SIG-M5 treated with dmso at 0.1 percent for 504 hours (cell line): ENCODE data around the gene DTX1.

Source experiments
- DNase-seq: peaks from one replicate; lab custom pipeline; 2025; ENCODE audit not compliant: unreplicated experiment; lab: John Stamatoyannopoulos, UW

The DTX1 gene

GRCh38 chr12:113054948-113055486 lies 1.5 kb upstream of the DTX1 start:
- DNase-seq, result no peak

GRCh38 chr12:113055594-113056380 lies 743 bp upstream of the DTX1 start:
- DNase-seq, result no peak

DNA sequence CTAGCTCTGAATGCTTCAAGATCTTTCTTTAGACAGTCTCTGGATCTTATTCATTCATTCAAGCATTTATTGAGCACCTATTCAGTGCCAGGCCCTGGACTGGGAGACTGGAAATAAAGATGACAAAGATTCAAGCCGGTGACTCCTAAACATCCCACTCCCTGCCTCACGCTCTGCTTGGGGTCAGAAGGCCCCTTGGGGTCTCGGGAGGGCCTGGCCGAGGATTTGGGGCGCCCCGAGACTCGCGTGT lies 224 bp upstream of the DTX1 start:
- DNase-seq, result no peak

- no peak for DNase-seq
Measured at GRCh38 chr12:113057565-113058485, 1.3 kb downstream of the DTX1 start.

DNA sequence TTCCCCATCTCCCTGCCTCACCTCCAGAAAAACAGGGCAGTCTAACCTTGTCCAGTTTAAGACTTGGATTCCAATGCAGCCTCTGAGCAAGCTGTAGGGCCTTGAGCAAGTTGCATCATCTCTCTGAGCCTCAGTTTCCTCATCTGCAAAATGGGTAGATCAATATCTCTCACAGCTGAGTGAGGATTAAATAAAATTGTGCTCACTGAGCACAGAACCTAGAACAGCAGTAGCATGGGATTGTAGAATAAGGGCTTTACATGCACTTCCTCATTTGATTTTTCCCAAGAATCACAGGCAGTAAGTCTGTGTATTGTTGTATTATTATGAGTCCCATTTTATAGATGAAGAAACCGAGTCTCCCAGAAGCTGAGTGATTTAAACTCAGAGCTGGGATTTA lies 2.0 kb downstream of the DTX1 start:
- no peak for DNase-seq

GRCh38 chr12:113059071-113059595 lies 2.6 kb downstream of the DTX1 start:
- no peak for DNase-seq

GRCh38 chr12:113060336-113060960 lies 3.9 kb downstream of the DTX1 start:
- DNase-seq, result no peak

DNA sequence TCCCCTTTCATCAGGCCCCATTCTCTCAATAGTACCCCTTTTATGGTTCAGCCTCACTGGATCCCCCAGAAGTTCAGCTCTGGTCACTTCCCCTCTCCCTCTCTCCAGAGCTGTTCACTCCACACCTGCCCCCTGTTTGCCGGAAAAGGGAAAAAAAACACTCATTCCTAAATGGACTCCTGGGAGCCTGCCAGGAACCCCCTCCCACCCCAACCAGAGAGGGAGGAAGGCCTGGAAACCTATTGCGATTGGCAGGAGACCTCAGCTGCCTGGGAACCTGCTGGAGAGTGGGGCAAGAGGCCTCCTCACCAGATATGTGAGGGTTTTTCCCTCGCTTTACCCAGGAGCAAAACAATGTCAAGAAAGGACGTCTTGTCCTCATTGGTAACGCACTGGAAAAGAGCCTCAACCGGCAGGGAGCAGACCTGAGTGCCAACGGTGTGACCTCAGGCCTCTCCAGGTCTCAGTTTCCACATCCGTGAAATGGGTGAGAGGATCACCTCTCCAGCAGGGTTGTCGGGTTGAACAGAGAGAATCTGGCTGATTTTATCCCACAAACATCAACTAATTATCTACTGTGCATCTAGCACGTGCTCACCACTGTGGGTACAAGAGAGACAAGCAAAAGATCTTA lies 4.6 kb downstream of the DTX1 start:
- DNase-seq, result no peak

DNA sequence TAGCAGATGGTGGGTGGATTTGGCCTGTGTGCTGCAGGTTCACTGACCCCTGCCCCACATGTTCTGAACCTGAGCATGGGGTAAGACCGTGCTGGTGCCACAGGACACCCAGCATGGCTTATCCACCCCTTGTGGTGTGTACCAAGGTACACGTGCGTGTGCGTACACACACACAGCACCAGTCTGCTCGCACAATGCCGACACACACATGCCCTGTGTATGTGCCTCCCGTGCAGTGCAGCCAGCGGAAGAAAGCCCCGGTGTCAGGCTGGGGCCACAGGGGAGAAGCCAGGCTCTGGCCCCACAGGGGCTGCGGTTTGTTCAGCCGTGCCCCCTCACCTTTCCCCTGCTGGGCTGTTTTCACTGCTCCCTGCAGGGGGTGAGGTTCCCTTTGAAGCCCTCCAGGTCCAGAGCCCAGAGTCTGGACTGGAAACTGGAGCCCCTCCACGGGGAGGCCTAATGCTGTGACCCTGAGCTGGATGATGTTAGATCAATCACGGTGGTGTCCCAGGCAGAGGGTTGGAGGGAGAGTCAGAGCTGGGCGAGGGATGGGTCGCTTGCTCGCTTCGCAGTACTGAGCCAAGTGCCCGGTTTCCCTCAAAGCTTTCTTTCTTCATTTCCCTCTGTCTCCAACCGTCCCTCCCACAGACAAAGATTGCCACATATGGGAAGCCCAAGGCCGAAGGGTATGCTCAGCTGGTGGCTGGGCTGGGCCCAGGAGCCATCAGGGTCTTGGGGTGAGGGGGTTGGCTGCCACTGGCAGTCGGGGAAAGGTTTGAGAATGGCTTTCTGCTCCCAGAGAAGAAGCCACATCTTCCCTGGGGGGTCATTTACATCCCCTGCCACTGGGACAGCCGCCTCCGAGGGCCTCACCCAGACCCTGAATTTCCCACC lies 6.2 kb downstream of the DTX1 start:
- no peak for DNase-seq

- no peak for DNase-seq
Measured at GRCh38 chr12:113063396-113064350, 7.1 kb downstream of the DTX1 start.

DNA sequence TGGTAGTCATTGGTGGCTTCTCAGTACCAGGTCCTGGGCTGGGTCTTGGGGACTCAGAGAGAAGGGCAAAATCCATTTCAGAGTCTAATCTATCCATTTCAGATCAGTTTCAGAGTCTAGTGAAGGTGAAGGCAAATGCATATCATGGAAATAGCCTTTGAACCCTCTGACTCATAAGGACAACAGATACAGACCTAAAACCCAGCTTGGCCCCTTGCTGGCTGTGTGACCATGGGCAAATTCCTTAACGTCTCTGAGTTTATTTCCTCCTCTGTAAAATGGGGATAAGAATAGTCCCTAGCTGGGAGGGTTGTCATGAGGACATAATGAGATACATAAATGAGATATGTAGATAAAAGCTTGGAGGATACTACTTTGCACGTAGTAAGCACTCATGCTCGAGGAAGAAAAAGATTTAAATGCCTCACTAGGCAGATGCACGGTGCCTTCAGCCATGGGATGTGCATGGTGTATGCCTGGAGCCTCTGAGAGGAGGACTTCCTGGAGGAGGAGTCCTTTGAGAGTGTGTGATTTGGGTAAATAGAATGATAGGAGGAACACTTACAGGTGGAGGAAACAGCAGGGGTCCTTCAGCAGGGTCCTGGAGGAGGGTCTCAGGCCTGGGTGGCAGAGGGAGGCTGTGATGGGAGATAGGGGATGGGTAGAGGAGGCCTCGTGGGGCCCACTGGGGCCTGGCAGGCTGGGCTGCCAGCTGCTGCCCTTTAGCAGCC lies 8.0 kb downstream of the DTX1 start:
- no peak for DNase-seq

DNA sequence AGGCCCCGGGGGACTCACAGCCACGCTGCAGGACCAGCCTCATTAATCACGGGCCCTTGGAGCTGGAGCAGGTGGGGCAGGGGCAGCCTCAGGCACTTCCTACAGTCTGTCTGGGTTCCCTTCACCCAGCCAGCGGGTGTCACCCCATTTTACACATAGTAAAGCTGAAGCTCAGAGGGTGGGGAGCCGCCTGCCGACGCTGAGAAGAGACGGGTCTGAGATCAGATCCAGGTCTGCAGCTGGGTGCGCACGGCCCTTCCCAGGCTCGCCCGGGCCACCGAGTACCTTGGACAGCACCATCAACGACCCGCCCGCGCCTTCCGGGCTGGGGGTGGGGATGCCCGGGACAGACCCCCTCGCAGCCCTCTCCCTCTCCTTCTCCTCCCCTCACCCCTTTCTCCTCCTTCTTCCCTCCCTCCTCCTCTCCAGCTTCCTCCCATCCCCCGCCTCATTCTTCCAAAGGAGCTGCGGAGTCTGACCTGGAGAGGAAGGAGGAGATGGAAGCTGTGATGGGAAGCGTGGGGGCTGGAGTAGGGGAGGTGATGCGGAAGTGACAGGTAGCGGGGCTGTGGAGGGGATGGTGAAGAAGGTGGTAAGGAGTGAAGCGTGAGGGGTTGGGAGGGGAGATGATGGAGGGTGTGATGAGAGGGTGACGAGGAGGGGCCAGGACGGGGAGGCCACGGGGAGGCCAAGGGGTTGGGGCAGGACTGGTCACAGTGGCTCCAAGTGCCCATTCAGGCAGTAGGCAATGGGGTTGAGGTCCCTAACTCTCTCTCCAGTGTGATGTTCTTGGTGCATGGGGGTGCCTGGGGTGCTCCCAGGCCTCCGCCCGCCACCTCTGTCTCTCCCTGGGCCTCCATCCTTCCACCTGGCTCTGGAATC lies 8.8 kb downstream of the DTX1 start:
- no peak for DNase-seq

DNA sequence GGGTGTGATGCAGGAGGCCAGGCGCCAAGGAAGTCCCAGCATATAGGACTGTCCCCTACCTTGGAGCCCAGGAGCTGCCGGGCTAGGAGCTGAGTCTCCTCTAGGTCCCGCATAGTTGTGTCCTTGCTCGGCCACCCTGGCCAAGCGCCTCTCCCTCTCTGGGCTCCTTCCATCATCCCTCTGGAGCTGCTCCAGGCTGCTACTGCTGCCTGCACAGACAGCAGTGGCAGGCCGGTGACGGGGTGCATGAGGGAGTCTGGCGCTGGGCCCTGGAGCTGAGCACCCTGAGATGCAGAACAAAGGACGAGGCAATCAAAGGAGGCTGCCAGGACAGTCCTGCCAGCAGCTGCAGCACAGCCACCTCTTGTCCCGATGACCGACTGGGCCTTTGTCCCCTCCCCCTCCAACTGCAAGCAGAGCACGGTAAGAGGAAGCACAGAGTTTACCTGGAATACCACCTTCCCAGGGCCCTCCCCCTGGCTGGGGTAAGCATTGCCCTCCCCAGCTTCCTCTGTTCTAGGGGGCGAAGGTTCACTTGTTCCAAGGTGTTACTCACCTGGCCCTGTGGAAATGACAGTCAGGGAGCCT lies 10.4 kb downstream of the DTX1 start:
- no peak for DNase-seq

DNA sequence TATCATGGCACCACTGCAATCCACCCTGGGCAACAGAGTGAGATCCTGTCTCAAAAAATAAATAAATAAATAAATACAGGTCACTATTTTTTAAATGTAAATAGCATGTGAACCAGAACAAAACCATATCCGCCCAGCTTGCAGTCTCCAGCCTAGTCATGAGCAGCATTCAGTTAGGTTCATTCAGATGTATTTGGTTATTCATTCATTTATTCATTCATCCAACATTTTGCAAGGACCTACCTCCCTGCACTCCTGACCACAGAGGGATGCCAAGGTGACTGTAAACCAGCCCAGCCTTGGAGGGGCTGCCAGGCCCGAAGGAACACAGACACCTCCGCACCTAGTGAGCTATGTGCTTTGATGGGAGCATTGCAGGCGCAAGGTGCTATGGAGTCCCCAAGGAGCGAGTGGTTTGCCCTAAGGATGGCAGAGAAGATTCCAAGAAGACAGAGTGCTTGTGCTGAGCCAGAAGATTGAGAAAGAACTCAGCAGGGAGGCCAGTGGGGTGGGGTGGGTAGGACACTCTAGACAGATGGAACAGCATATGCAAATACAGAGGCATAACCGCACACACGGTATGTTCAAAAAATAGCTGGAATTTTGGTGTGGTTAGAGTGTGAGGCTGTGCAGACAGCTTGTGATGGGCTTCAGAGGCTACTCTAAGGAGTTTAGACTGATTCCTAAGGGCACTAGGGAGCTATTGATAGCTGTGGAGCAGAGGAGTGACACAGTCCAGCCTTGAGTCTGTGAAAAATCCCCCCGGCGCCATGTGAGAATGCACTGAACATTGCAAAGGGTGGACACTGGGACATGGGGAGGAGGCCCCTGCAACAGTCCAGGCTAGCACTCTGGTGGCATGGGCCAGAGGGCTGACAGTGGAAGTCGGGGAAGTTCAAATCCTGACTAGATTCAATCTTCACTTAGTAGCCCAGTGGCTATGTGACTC lies 11.7 kb downstream of the DTX1 start:
- no peak for DNase-seq

DNA sequence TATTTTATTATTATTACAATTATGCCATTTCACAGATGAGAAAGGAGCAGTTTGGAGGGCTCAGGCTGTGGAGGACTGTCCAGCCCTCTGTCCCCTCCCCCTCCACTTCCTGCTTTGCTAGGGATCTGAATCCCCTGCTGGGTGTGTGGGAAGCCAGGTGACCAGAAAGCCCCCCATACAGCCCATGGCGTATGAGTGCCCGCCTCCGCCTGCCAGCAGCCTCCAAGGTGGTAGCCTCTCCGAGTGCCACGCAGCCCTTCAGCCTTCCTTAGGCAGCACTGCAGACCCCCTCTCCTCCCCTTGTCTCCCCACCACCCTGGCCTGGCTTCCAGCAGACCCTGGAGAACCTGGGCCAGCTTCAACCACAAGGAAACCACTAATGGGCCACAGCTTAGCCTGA lies 12.6 kb downstream of the DTX1 start:
- DNase-seq, result no peak

- no peak for DNase-seq
Measured at GRCh38 chr12:113069751-113070116, 13.2 kb downstream of the DTX1 start.
